KMS-11 (cell line): ENCODE measurements around the gene SPRED1.

Source experiments
- H2AFZ ChIP-seq: fragments of 200-600 bp; sonication (generic); 2 replicates; pipeline ENCODE4 v1.6.1; 2016; ENCODE audit warnings: antibody characterized with exemption, mixed run types, low read depth
- H3K27ac ChIP-seq: fragments of 200-600 bp; sonication (generic); 2 replicates; pipeline ENCODE4 v1.6.1; 2016; ENCODE audit warnings: mild to moderate bottlenecking, mixed run types
- H3K27me3 ChIP-seq: fragments of 200-600 bp; sonication (generic); 2 replicates; pipeline ENCODE4 v1.6.1; 2017; ENCODE audit warnings: mild to moderate bottlenecking, low read depth, mixed run types, moderate library complexity; ENCODE audit not compliant: insufficient read depth
- H3K36me3 ChIP-seq: fragments of 200-600 bp; sonication (generic); 2 replicates; pipeline ENCODE4 v1.6.1; 2017; ENCODE audit warnings: mild to moderate bottlenecking, mixed run types; ENCODE audit not compliant: insufficient read depth
- H3K4me1 ChIP-seq: fragments of 200-600 bp; sonication (generic); 2 replicates; pipeline ENCODE4 v1.6.1; 2016; ENCODE audit warnings: mild to moderate bottlenecking, low read depth, mixed run types; ENCODE audit not compliant: poor library complexity, severe bottlenecking
- H3K4me2 ChIP-seq: fragments of 200-600 bp; sonication (generic); 2 replicates; pipeline ENCODE4 v1.7.0; 2016; ENCODE audit warnings: mild to moderate bottlenecking, mixed run types
- H3K4me3 ChIP-seq: fragments of 200-600 bp; sonication (generic); IDR thresholded peaks from 2 replicates; pipeline ENCODE4 v1.6.1; 2017; ENCODE audit warnings: low read depth, low read length, mixed read lengths; ENCODE audit not compliant: insufficient read depth
- H3K79me2 ChIP-seq: fragments of 200-600 bp; sonication (generic); 2 replicates; pipeline ENCODE4 v1.6.1; 2016; ENCODE audit warnings: low read depth, mixed run types; ENCODE audit not compliant: insufficient read depth
- H3K9ac ChIP-seq: fragments of 200-600 bp; sonication (generic); 2 replicates; pipeline ENCODE4 v1.6.1; 2016; ENCODE audit warnings: mild to moderate bottlenecking, mixed run types
- H4K20me1 ChIP-seq: fragments of 200-600 bp; sonication (generic); 2 replicates; pipeline ENCODE4 v1.6.1; 2016; ENCODE audit warnings: mild to moderate bottlenecking, mixed run types; ENCODE audit not compliant: insufficient read depth
- TF ChIP-seq, protein P1 (sequence below): fragments of 200-600 bp; sonication (generic); conservative IDR thresholded peaks from 2 replicates; pipeline ENCODE4 v1.6.1; 2017; ENCODE audit warnings: low read depth, mild to moderate bottlenecking, antibody characterized with exemption, low read length, moderate library complexity, mixed read lengths

SPRED1 gene

DNA sequence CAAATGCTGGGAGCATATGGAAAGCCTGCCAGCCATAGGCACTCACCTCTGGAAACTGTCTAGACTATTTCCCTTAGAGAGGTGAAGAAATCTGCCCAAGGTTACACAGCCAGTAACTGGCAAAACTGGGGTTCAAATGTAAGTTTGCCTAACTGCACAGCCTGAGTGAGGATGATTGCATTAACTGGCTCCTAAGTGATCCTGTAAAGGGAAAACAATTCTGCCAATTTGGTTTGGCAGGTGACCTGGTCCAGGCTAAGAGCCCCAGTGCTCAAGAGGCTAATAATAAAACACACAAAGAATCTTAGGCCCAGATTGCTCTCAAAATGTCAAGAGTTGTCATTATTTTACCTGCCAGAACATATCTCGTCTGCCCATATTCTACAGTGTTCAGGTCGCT lies 43.9 kb upstream of the SPRED1 start:
- no peaks in the 10 kb centered on the region for H3K79me2 ChIP-seq
- no peaks in the 10 kb centered on the region for H4K20me1 ChIP-seq
- no peak overlapping the region for H3K4me3 ChIP-seq
- no peak overlapping the region for H3K4me2 ChIP-seq
- no peak overlapping the region for H3K9ac ChIP-seq
- TF ChIP-seq, protein P1, sequence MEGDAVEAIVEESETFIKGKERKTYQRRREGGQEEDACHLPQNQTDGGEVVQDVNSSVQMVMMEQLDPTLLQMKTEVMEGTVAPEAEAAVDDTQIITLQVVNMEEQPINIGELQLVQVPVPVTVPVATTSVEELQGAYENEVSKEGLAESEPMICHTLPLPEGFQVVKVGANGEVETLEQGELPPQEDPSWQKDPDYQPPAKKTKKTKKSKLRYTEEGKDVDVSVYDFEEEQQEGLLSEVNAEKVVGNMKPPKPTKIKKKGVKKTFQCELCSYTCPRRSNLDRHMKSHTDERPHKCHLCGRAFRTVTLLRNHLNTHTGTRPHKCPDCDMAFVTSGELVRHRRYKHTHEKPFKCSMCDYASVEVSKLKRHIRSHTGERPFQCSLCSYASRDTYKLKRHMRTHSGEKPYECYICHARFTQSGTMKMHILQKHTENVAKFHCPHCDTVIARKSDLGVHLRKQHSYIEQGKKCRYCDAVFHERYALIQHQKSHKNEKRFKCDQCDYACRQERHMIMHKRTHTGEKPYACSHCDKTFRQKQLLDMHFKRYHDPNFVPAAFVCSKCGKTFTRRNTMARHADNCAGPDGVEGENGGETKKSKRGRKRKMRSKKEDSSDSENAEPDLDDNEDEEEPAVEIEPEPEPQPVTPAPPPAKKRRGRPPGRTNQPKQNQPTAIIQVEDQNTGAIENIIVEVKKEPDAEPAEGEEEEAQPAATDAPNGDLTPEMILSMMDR: no peak
- no peaks in the 10 kb centered on the region for H3K27me3 ChIP-seq
- no peaks in the 10 kb centered on the region for H3K36me3 ChIP-seq
- H2AFZ ChIP-seq: no peak overlapping the region
- no peak overlapping the region for H3K27ac ChIP-seq
- H3K4me1 ChIP-seq: peaks cover 14% of the 10 kb centered on the region

DNA sequence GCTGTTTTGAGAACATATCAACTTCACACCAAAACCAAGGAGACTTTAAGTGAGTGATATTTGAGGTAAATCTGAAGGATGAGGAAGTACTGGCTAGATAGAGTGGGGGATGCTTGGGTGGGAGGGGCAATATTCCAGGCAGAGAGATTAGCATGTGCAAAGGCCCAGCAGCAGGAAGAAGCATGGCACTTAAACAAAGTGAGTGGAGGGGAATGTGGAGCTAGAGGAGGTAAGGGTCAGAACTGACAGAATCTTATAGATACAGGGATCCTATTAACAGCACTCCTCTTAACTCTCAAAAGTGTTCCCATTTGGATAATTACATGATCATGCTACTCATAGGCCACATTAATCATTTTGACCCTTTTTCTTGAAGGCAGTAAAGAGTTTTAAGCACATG lies 41.4 kb upstream of the SPRED1 start:
- Histone ChIP-seq H3K4me3 (no peak overlapping the region), H2AFZ (no peak overlapping the region), H3K9ac (no peak overlapping the region), H3K79me2 (no peaks in the 10 kb centered on the region), H3K4me1 (peaks cover 20% of the 10 kb centered on the region), H3K36me3 (no peaks in the 10 kb centered on the region), H4K20me1 (no peaks in the 10 kb centered on the region), H3K4me2 (no peak overlapping the region), H3K27me3 (no peaks in the 10 kb centered on the region), H3K27ac (no peak overlapping the region)
- TF ChIP-seq, protein P1: no peak

DNA sequence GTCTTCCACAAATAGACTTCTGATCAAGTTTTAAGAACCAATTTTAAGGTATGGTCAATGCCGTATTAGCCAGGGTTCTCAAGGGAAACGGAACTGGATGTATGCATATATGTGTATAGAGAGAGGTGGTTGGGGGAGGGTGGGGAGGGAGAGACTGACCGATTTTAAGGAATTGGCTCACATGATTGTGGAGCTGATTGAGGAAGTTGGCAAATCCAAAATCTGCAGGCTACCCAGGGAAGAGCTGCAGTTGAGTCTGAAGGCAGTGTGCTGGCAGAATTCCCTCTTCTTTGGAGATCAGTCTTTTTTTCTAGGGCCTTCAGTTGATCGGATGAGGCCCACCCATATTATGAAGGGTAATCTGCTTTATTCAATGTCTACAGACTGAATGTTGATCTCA lies 40.8 kb upstream of the SPRED1 start:
- peaks cover 20% of the 10 kb centered on the region for H3K4me1 ChIP-seq
- H4K20me1 ChIP-seq: no peaks in the 10 kb centered on the region
- H3K27me3 ChIP-seq: no peaks in the 10 kb centered on the region
- H3K4me3 ChIP-seq: no peak overlapping the region
- TF ChIP-seq, protein P1: no peak
- no peak overlapping the region for H3K4me2 ChIP-seq
- no peaks in the 10 kb centered on the region for H3K36me3 ChIP-seq
- H2AFZ ChIP-seq: no peak overlapping the region
- no peaks in the 10 kb centered on the region for H3K79me2 ChIP-seq
- H3K9ac ChIP-seq: no peak overlapping the region
- no peak overlapping the region for H3K27ac ChIP-seq

DNA sequence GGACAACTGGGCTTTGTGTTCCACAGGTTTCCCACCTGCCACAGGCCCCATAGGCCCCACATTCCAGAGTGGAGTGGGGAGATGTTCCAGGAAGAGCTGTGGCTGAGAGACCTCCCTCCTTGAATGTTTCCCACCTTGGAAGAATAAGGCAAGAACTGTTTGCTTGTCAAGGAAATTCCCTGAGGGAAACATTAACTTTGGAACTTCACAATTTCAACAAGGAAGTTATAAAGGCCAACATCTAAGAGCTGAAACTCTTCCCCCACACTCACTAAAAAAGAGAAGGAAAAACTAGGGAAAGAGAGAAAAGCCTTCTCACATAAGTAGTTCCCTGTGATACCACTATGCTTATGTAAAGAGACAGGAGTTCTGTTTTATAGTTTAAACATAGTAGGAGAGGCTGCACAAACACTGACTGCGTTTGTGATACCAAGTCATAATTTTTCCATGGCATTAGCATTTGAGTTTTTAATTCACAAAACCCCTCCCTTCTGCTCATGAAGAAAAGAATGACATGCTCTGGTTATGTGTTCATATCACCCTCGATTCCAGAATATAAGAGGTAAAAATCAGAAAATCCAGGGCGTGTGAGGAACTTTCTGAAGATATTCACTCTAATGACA lies 39.8 kb upstream of the SPRED1 start:
- H3K9ac ChIP-seq: no peak overlapping the region
- H3K27ac ChIP-seq: no peak overlapping the region
- peaks cover 28% of the 10 kb centered on the region for H3K4me1 ChIP-seq
- TF ChIP-seq, protein P1: no peak
- no peak overlapping the region for H3K4me3 ChIP-seq
- no peaks in the 10 kb centered on the region for H3K27me3 ChIP-seq
- no peak overlapping the region for H3K4me2 ChIP-seq
- H2AFZ ChIP-seq: no peak overlapping the region
- no peaks in the 10 kb centered on the region for H3K79me2 ChIP-seq
- no peaks in the 10 kb centered on the region for H3K36me3 ChIP-seq
- no peaks in the 10 kb centered on the region for H4K20me1 ChIP-seq
